Measurements from ENCODE around the gene TSNAXIP1. TPM values are rescaled to one million over a fixed set of nuclear protein-coding genes. Genes with fewer than 3 reads are reported as not detected.
"Not testable (repeated sequence)": the region's sequence is repeated elsewhere in the genome, so short reads cannot be mapped to it uniquely, and the experiment has no call there.

Gene TSNAXIP1
- total RNA-seq, 4 donors from 2014 or later = 0.34 to 3.2 (median 0.93) TPM

DNA sequence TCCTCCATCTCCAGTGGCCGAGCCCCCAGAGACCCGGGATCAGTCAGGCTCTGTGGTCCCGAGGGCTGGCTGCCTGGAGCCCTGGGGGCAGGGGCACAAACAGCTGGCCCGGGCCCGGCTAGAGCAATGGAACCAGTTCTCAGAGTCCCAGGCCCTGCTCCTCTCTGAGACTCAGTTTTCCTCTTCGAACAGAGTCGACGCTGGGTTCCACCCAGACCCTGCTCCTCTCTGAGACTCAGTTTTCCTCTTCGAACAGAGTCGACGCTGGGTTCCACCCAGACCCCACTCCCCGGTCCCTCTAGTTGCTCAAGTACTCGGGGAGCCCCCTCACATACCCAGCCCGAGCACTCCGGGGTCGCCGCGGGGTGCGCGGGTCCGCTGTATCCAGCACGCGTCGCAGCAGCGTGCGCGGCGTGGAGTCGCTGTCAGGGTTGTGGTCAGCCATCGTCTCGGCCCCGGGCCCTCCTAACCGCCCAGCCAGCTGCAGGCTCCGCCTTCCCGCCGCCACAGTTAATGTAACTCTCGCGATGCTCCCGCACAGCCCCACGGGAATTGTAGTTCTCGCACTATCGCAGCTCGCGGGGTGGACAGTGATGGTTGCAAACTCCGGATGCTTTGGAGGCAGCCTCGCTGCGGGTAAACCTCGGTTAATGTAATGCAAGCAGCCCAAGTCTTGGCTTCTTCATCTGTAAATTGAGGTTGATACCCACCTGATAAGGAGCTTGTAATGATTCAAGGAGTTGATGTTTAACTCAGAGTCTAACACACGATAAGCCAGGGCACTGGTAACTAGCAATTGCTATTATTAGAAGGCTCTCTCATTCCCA, 26.9 kb downstream of the TSNAXIP1 start:
- Histone ChIP-seq H3K36me3 (peaks cover 8 to 14% of the 10 kb centered on the region in 2 donors), H3K27ac (peak overlapping the region in 2 of 3 donors; percentile 41 to 43), H3K4me3 (replicated peaks in 1 of 3) (peak overlapping the region; percentile 33 to 71 (median 68)), H3K4me1 (peaks cover 8 to 13% of the 10 kb centered on the region in 2 donors), H3K27me3 (no peaks in the 10 kb centered on the region), H3K9me3 (no peaks in the 10 kb centered on the region)
- peak; percentile 91 to 92 for DNase-seq
- peak in 1 of 2 donors; percentile 84 for TF ChIP-seq POLR2A (IDR thresholded peaks at IDR 0.05)
- TF ChIP-seq, protein P1, sequence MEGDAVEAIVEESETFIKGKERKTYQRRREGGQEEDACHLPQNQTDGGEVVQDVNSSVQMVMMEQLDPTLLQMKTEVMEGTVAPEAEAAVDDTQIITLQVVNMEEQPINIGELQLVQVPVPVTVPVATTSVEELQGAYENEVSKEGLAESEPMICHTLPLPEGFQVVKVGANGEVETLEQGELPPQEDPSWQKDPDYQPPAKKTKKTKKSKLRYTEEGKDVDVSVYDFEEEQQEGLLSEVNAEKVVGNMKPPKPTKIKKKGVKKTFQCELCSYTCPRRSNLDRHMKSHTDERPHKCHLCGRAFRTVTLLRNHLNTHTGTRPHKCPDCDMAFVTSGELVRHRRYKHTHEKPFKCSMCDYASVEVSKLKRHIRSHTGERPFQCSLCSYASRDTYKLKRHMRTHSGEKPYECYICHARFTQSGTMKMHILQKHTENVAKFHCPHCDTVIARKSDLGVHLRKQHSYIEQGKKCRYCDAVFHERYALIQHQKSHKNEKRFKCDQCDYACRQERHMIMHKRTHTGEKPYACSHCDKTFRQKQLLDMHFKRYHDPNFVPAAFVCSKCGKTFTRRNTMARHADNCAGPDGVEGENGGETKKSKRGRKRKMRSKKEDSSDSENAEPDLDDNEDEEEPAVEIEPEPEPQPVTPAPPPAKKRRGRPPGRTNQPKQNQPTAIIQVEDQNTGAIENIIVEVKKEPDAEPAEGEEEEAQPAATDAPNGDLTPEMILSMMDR (IDR thresholded peaks at IDR 0.05) = no peak
- 2% methylated on average over 18 to 27 of the region's 49 CpGs for WGBS, 2 donors
- intact Hi-C loops (cut with DNase I) = no loop called here

DNA sequence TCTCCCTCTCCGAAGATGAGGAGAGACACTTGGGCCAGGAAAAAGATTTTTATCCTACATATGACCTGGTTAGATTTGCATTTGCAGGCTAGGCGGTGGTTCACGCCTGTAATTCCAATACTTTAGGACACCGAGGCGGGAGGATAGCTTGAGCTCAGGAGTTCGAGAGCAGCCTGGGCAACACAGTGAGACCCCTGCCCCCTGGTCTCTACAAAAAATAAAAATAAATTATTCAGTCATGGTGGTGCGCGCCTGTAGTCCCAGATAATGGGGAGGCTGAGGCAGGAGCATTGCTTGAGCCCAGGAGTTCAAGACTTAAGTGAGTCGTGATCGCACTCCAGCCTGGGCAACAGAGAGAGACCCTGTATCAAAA, 27.5 kb downstream of the TSNAXIP1 start:
- TF ChIP-seq, protein P1 (IDR thresholded peaks at IDR 0.05) = no peak
- TF ChIP-seq POLR2A (IDR thresholded peaks at IDR 0.05) = no peak
- Histone ChIP-seq H3K27ac (peak overlapping the region in 1 of 3 donors; percentile 43), H3K27me3 (no peaks in the 10 kb centered on the region), H3K4me1 (peaks cover 8 to 13% of the 10 kb centered on the region in 2 donors), H3K9me3 (no peaks in the 10 kb centered on the region), H3K4me3 (replicated peaks in 1 of 3) (no peak overlapping the region), H3K36me3 (peaks cover 7 to 12% of the 10 kb centered on the region in 2 donors)
- DNase-seq = no peak
- 74 to 81% methylated on average over 10 of the region's 10 CpGs for WGBS, 2 donors
- intact Hi-C loops (cut with DNase I) = no loop called here

DNA sequence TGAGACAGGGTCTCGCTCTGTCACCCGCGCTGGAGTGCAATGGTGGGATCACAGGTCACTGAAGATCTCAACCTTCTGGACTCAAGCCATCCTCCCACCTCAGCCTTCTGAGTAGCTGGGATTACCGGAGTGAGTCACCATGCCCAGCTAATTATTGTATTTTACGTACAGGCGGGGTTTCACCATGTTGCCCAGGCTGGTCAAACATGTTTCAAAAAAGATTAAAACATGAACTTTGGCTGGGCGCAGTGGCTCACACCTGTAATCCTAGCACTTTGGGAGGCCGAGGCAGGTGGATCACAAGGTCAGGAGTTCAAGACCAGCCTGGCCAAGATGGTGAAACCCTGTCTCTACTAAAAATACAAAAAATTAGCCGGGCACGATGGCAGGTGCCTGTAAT, 30.5 kb downstream of the TSNAXIP1 start:
- H3K9me3 ChIP-seq; H3K27me3 ChIP-seq; H3K36me3 ChIP-seq; H3K4me3 ChIP-seq (replicated peaks in 1 of 3); DNase-seq; H3K27ac ChIP-seq; intact Hi-C loops (cut with DNase I): not testable (repeated sequence)
- 94% methylated on average over 10 of the region's 10 CpGs for WGBS, 2 donors
- H3K4me1 ChIP-seq = peaks cover 11 to 13% of the 10 kb centered on the region in 2 donors

DNA sequence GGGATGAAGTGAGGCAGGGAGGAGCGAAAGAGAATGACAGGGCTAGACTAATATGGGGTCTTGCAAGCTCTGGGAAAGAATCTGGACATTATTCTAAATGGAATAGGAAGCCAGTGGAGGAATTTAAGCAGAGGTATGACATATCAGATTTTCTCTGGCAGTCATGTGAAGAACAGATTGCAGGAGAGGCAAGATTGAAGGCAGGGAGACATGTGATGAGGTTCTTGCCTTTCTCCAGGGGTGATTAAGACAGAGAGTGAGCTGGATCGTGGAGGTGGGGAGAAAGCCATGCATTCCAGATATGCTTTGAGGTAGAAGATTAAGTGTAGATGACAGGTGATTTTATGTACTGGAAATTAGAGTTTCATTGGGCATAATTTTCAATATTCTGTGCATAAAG, 31.1 kb downstream of the TSNAXIP1 start:
- no peak overlapping the region for H3K4me3 ChIP-seq (replicated peaks in 1 of 3)
- no peak for DNase-seq
- H3K36me3 ChIP-seq = no peaks in the 10 kb centered on the region
- H3K27me3 ChIP-seq = no peaks in the 10 kb centered on the region
- 88 to 91% methylated on average over 2 of the region's 2 CpGs for WGBS, 2 donors
- intact Hi-C loops (cut with DNase I) = no loop called here
- peaks cover 8 to 11% of the 10 kb centered on the region in 2 donors for H3K4me1 ChIP-seq
- H3K9me3 ChIP-seq = no peaks in the 10 kb centered on the region
- H3K27ac ChIP-seq = no peak overlapping the region
- no peak for TF ChIP-seq POLR2A (IDR thresholded peaks at IDR 0.05)
- TF ChIP-seq, protein P1 (IDR thresholded peaks at IDR 0.05) = no peak

DNA sequence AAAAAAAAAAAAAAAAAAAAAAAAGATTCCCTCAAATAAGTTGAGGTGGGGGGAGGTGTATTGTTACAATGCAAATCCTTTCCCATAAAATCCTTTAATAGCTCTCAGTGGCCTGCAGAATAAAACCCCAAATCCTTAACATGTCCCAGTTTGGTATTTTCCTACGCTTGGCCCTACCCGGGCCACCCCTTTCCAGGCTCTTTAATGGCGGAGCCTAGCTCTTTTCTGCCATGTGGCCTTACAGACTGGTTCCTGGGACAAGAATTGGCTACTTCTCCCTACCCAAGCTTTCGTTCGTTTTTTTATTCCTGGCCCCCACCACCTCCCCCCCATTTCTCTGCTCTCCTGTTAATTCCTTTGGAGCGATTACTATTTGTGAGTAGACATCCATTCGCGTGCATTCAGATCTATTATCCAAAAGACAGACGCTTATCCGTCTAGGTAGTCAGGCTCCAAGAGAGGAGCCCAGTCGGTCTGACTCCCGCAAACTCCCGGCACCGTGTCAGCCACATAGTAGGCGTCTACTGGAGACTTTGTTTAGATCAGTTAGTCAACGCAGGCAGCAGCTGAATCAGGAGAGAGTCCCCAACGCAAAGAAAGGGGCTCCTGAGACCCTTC, 34.6 kb downstream of the TSNAXIP1 start:
- no peak for DNase-seq
- TF ChIP-seq POLR2A (IDR thresholded peaks at IDR 0.05) = no peak
- TF ChIP-seq, protein P1 (IDR thresholded peaks at IDR 0.05) = no peak
- Histone ChIP-seq H3K27ac (peak overlapping the region; percentile 100), H3K36me3 (no peaks in the 10 kb centered on the region), H3K4me1 (peaks cover 33 to 35% of the 10 kb centered on the region in 2 donors), H3K27me3 (no peaks in the 10 kb centered on the region), H3K4me3 (replicated peaks in 1 of 3) (peak overlapping the region in 1 of 3 donors; percentile 62), H3K9me3 (no peaks in the 10 kb centered on the region)
- intact Hi-C loops (cut with DNase I) = loop anchor here (5.0 kb wide), 1 partner anchor 34 kb away; the partner anchor contains the start of genes RANBP10 and TSNAXIP1
- WGBS, 2 donors = 48 to 58% methylated on average over 15 to 17 of the region's 17 CpGs
